Erythroblast (primary cell): ENCODE data around the gene FPGS.

Experiments used
- GATA1 ChIP-seq: IDR thresholded peaks from 2 replicates; pipeline ENCODE4 v1.6.1; 2011; ENCODE audit warnings: low read depth, mild to moderate bottlenecking, control low read depth, low read length, moderate library complexity
- POLR2A ChIP-seq: IDR thresholded peaks from 2 replicates; pipeline ENCODE4 v1.6.1; 2011; ENCODE audit warnings: mild to moderate bottlenecking, low read length

DNA sequence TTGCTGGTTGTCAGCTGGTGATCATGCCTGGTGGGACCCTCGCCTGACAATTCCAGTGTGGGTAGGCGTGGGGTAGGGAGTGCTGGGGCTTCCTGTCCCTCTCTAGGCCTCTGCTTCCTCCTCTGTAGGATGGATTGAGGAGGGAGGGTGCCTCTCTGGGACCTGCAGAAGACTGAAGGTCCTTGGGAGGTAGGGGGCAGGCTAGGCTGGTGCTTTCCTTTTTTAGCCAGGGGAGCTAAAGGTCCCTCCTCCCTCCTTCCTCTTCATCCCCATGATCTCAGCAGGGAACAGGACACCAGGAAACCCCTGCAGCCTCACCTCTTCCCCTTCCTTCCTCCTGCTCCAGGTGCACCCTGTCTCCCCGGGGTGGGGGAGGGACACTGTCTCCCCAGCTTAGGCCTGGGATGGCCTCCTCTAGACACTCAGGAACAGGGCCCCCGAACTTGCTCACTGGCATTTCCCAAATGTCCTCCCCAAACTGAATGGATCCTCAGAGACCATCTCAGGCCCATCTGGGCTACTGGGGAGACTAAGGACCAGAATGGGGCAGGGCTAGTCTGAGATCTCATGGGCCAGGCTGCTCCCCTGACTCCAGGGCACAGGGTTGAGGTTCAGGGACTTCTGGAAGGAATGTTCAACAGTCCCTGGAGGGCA, 32.6 kb upstream of the FPGS start:
- TF ChIP-seq POLR2A (no peak), GATA1 (no peak)
